ENCODE data around the gene SLFNL1. TPM values are rescaled to one million over a fixed set of nuclear protein-coding genes. Genes with fewer than 3 reads are reported as not detected.

Gene SLFNL1
- total RNA-seq, 1 experiment from 2014 or later: 0.11 TPM

DNA sequence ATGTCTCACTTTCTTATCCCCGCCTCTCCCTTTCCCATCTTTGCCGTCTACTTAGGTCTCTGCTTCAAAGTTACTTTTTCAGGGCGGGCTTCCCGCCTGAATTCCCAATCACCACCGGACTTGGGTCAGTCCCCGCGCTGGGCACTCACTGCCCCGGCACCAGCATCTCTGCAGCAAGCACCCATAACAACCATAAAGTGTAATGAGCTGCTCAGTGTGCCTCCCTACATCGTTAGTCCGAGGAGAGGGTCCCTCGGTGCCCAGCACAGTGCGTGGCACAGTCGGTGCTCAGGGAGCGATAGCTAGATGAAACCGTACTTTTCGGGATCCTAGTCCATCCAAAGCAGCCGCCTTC lies 42.7 kb downstream of the SLFNL1 start:
- Histone ChIP-seq H3K4me2 (ENCODE audit: insufficient read depth, insufficient read length, low read length) (peak overlapping the region; percentile 53), H3K23me2 (ENCODE audit: insufficient read length, low read depth, low read length, poor library complexity, severe bottlenecking) (peaks cover 7% of the 10 kb centered on the region), H4K91ac (ENCODE audit: insufficient read length, low read depth, low read length) (no peak overlapping the region), H3K9me3 (ENCODE audit: control insufficient read depth, low read depth, low read length) (no peaks in the 10 kb centered on the region), H3K4me1 (ENCODE audit: insufficient read depth, low read length) (peaks cover 6% of the 10 kb centered on the region), H4K5ac (ENCODE audit: insufficient read length, low read depth, low read length) (no peak overlapping the region), H3K79me1 (ENCODE audit: insufficient read depth, low read depth, low read length, poor library complexity, severe bottlenecking) (no peaks in the 10 kb centered on the region), H2AK5ac (ENCODE audit: insufficient read length, low read length) (no peak overlapping the region), H3T11ph (ENCODE audit: low read length) (no peak overlapping the region), H2AFZ (ENCODE audit: low read length) (no peak overlapping the region), H4K8ac (replicated peaks; ENCODE audit: insufficient read length, low read depth, low read length) (no peak overlapping the region), H3K23ac (ENCODE audit: insufficient read length, low read depth, low read length) (no peak overlapping the region), H3K27ac (ENCODE audit: insufficient read length, low read depth, low read length) (peak overlapping the region; percentile 5), H2BK15ac (ENCODE audit: low read depth, low read length) (no peak overlapping the region), H3K79me2 (ENCODE audit: insufficient read depth, low read length) (peaks cover 21% of the 10 kb centered on the region), H2BK5ac (ENCODE audit: insufficient read length, low read length) (no peak overlapping the region), H4K20me1 (ENCODE audit: control insufficient read depth, insufficient read depth, insufficient read length) (no peaks in the 10 kb centered on the region), H3K14ac (ENCODE audit: insufficient read depth, low read length) (peak overlapping the region; percentile 95), H3K18ac (ENCODE audit: insufficient read length, low read depth, low read length) (no peak overlapping the region), H2BK20ac (ENCODE audit: low read depth, low read length, poor library complexity, severe bottlenecking) (no peak overlapping the region), H3K9ac (ENCODE audit: extremely low read depth, insufficient read length, low read length) (peak overlapping the region; percentile 45), H3K4ac (ENCODE audit: low read depth, low read length) (no peak overlapping the region), H3K56ac (ENCODE audit: insufficient read length, low read depth, low read length) (no peak overlapping the region), H2BK12ac (ENCODE audit: insufficient read length, low read depth, low read length) (no peak overlapping the region), H2BK120ac (ENCODE audit: low read depth, low read length, poor library complexity, severe bottlenecking) (no peak overlapping the region), H3K27me3 (ENCODE audit: insufficient read depth, low read length) (no peaks in the 10 kb centered on the region)
- peaks cover 5 to 13% (median 9%) of the 10 kb centered on the region in 3 experiments; a peak in 5 of 7 replicates for H3K36me3 Mint-ChIP-seq (ENCODE audit: insufficient read depth in 1 of 3, low read depth in 3 of 3)
- H3K27me3 Mint-ChIP-seq (ENCODE audit: low read depth): no peaks in the 10 kb centered on the region
- no peaks in the 10 kb centered on the region for H3K9me3 Mint-ChIP-seq
- no peak for DNase-seq
- WGBS (ENCODE audit: extremely low coverage, insufficient read length, low lambda C conversion rate): no CpG with 5 or more reads among the region's 17 CpGs
- peak overlapping the region; percentile 79 to 86 for H3K4me3 Mint-ChIP-seq
- peaks cover 18 to 24% of the 10 kb centered on the region in 2 experiments for H3K4me1 Mint-ChIP-seq
- 0 out of 7 replicates have a peak overlapping the region, but pooled peaks of 1 of the 3 experiments have one; percentile 62 for H3K27ac Mint-ChIP-seq
- TF ChIP-seq, protein P1, sequence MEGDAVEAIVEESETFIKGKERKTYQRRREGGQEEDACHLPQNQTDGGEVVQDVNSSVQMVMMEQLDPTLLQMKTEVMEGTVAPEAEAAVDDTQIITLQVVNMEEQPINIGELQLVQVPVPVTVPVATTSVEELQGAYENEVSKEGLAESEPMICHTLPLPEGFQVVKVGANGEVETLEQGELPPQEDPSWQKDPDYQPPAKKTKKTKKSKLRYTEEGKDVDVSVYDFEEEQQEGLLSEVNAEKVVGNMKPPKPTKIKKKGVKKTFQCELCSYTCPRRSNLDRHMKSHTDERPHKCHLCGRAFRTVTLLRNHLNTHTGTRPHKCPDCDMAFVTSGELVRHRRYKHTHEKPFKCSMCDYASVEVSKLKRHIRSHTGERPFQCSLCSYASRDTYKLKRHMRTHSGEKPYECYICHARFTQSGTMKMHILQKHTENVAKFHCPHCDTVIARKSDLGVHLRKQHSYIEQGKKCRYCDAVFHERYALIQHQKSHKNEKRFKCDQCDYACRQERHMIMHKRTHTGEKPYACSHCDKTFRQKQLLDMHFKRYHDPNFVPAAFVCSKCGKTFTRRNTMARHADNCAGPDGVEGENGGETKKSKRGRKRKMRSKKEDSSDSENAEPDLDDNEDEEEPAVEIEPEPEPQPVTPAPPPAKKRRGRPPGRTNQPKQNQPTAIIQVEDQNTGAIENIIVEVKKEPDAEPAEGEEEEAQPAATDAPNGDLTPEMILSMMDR (conservative IDR thresholded peaks at IDR 0.05): no peak

All from H9 (cell line).